HG02973 (cell line): ENCODE results near the gene C2orf68.
"Not testable (repeated sequence)": the region's sequence is repeated elsewhere in the genome, so short reads cannot be mapped to it uniquely, and the experiment has no call there.

Experiments
- ATAC-seq: cut with Tn5 transposase; IDR thresholded peaks from one replicate; pipeline ENCODE4 v1.9.1; 2021; ENCODE audit warnings: moderate library complexity; ENCODE audit not compliant: unreplicated experiment

C2orf68 gene

DNA sequence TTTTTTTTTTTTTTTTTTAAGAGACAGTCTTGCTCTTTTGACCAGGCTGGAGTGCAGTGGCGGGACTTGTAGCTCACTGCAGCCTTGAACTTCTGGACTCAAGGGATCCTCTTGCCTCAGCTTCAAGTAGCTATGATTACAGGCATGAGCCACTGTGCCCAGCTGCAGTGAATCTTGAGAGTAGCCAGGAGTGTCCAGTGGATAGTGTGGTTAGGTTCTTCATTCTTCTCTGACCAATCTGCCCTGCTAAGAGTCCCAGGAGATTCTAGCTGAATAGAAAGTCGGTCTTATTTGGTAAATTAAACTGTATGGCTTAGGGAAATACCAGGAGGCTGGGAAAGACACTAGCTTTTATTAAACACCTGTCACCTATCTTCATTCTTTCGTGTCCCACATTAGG lies 19.4 kb upstream of the C2orf68 start:
- no peak for ATAC-seq

GRCh38 chr2:85628658-85629057 lies 16.8 kb upstream of the C2orf68 start:
- ATAC-seq = no peak

GRCh38 chr2:85623991-85624390 lies 12.1 kb upstream of the C2orf68 start:
- no peak for ATAC-seq

DNA sequence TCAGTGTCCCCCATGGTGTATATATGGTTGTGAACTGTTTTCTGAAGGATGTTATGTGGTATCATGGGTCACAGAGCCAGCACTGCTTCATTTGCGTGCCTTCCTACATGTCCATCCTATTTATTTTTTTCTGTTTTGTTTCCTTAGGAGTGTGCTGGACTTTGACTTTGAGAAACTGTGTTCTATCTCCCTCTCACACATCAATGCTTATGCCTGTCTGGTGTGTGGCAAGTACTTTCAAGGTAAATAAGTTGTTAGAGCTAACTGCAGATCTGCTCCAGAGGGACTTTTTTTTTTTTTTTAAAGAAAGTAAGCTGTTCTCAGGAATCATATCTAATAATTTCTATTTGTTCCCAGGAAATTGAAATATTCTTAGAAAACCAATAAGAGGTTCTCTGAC lies 9.5 kb upstream of the C2orf68 start:
- no peak for ATAC-seq

- ATAC-seq = no peak
Measured at GRCh38 chr2:85619617-85620016, 7.8 kb upstream of the C2orf68 start.

GRCh38 chr2:85617723-85618122 lies 5.9 kb upstream of the C2orf68 start:
- ATAC-seq = not testable (repeated sequence)

DNA sequence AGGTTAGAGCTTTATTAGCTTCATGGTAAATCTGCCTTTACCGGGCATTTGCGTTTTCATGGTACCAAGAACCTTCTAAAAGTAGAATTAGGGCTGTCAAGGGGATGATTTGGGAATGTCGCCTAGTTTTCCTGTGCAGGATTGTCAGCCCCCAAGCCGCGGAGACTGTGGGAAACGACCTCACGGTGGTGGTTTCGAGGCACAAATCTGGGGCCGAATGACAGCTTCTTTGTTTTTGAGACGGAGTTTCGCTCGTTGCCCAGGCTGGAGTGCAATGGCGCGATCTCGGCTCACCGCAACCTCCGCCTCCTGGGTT lies 3.5 kb upstream of the C2orf68 start:
- no peak for ATAC-seq

DNA sequence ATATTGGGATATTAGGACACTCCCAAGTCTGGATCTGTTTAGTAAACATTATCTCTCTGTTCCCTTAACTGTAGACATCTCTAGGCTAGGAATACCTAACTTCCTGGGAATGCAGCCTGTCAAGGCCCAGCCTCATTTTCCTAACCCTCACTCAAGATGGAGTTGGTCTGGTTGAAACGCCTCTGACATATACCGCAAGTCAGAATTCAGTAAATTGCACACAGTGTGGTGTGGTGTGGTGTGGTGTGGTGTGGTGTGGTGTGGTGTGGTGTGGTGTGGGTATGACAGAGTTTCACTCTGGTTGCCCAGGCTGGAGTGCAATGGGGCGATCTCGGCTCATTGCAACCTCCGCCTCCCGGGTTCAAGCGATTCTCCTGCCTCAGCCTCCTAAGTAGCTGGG lies 2.9 kb upstream of the C2orf68 start:
- ATAC-seq = not testable (repeated sequence)

DNA sequence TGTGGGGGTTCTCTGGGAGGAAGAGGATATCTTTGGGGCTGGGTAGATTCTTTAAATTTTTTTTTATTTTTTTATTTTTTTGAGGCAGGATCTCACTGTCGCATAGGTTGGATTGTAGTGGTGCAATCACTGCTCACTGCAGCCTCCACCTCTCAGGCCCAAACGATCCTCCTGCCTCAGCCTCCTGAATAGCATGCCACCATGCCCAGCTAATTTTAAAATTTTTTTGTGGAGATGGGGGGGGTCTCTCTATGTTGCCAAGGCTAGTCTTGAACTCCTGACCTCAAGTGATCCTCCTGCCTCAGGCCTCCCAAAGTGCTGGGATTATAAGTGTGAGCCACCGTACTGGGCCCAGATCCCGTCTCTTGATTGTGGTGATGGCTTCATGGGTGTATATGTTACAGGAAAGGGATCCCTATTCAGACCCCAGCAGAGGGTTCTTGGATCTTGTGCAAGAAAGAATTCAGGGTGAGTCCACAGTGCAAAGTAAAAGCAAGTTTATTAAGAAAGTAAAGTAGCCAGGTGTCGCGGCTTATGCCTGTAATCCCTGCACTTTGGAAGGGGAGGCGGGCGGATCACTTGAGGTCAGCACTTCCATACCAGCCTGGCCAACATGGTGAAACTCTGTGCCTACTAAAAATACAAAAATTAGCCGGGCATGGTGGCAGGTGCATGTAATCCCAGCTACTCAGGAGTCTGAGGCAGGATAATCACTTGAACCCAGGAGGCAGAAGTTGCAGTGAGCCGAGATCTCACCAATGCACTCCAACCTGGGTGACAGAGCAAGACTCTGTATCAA lies 2.0 kb upstream of the C2orf68 start:
- no peak for ATAC-seq

DNA sequence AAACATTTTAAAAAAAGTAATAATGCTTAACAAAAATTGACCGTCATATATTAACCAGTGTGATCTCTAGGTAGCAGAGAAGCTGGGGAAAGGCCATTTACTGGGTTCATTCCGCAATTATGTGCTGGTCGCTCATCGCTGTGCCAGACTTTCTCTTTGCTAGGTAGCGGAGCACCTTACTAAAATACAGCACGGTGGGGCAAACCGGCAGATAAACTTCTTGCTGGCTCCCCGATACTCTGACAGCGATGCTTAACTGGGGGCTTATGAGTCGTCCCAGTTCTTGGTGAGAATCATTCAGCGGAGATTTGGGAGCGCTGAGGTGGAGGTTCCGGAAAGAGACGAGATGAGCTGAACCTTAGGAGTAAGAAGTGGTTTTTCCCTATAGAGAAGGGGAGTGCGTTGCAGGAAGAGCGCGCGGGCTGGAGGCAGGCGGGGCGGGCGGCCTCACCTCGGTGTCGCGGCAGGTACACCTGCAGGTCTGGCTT lies 605 bp downstream of the C2orf68 start:
- ATAC-seq = no peak

DNA sequence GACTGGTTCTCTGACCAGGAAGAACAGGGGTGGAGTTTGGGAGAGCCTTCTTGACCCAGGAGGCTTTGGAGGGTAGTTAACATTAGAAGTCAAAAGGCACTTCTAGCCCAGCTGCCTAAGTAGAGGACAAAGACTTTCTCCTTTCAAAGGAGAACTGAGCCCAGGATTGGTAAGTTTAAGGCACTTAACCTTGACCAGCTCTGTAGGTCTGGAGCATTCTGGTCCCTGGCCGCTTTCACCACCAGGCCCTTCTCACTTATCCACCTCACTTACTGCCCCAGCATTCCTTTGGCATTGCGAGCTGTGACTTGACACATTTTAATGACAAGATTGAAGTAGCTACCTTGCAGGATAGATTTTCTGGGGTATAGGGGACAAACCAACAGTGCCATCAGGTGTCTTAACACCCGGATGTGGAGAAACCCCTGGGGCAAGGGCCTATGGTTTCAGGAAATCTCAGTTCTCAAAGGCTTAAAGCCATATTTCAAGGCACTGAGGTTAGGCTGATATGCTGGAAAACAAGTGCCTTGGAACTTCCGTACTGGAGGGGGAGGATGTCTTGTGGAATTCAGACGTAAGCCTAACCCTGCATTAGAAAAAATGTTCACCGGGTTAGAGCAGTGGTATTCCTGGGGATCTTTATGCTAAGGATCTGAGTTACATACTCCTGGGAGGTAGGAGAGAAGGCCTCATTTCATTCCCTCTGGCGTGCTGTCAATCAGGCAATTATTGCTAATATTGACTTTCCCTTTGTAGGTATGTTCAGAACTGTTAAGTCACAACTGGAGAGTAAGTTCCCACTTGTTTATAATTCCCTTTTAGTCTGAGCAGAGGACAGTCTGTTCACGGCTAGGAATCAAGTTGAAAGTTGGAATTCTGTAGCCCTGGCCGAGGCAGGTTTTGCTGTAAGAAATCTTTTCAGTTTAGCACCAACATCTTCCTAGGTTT lies 4.3 kb downstream of the C2orf68 start:
- ATAC-seq = no peak

DNA sequence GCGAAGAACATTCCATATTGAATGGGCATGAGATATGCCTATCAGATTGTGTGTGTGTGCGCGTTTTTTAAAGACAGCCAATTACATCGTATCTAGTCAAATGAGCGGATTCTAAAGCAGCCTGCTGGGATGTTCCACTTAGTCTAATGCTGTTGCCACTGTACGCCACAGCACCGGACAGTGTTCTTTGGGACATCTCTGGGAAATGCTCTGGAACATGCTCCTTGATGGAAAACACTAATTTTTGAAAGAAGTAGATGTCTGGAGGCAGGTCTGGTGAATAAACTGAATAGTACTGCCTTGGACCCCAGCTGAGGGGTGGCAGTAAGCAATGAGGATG lies 5.8 kb downstream of the C2orf68 start:
- ATAC-seq = no peak

DNA sequence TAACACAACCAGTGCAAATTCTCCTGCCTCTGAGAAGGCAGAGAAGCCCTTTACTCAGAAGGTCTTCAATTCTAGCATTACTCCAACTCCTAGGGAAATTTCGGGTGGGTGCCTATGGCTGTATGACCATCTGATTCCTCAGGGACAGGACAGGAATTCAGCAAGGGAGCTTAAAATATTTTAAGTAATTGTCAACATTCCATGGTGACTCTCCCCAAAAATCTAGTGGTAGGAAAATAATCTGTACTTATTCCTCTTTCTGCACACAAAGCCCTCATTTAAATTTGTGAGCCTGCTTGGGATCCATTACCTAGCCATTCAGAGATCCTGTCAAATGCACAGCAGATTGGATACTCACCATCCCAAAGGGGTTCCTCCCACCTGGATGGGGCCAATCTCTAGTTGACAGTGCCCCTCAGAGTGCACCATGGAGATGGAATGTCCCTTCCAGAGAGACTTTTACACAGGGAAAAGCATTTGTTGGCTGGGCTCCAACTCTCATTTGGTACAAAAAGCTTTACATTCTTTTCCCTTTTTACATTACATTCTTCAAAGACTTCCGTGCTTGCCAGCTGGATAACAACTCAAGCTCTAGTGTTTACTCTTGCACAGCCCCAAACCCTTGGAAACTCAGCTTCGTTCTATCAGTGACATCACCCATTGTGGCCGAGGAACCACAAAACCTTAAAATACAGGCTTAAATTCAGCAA lies 6.3 kb downstream of the C2orf68 start:
- no peak for ATAC-seq

GRCh38 chr2:85604568-85605339 lies 7.1 kb downstream of the C2orf68 start:
- no peak for ATAC-seq

GRCh38 chr2:85604133-85604444 lies 7.8 kb downstream of the C2orf68 start:
- ATAC-seq = not testable (repeated sequence)

DNA sequence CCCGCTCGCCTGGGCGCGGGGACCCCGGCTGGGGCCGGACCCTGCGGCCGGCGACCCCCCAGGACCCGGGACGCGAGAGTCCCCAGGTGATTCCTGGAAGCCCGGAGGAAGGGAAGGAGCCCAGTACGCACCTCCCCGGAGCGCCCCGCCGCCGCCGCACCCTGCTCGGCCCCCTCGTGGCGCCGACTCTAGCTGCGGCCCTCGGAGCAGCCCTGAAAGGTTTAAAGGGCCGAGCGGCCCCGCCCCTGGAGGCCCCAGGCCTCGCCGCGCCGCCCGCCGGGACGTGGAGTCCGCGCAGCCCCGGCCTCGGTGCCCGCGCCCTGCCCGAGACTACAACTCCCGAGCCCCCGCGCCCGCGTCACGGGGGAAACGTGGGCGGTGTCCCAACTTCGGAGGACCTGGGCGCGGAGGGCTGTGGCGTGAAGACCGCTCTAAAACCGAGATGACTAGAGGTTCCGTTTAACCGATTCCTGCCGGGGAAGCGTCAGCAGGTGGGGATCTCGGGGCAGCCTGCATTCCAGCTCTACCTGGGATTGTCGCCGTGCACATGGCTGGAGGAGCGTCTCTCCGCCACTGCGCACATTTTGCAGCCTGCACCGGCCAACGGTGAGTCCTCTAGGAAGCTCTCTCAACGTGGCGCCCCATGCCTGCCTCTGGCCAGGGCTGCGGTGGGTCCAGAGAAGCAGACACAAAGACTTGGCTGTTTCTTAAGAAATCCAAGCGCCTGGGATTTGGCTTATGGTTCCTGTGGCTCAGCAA lies 9.2 kb downstream of the C2orf68 start, which contains the start of gene TMEM150A:
TMEM150A (minus strand) TSS at position 223 of the 759 bp plus-strand sequence. CDS start 750 bp downstream, outside the sequence.
- peak; percentile 92 for ATAC-seq

GRCh38 chr2:85601771-85602475 lies 9.9 kb downstream of the C2orf68 start:
- peak; percentile 22 for ATAC-seq

- no peak for ATAC-seq
Measured at GRCh38 chr2:85600951-85601770, 10.7 kb downstream of the C2orf68 start.

GRCh38 chr2:85600235-85600575 lies 11.7 kb downstream of the C2orf68 start:
- no peak for ATAC-seq
